Sigmoid colon (tissue), 4 donors: ENCODE measurements around the gene PRKCA.

Experiments
- CTCF ChIP-seq, 4 experiments: fragments of 450-650 bp in 3 of 4; fragments of 200-600 bp in 1 of 4; IDR thresholded peaks; one replicate each; pipeline ENCODE4 v1.5.1; 2016 to 2019; ENCODE audit warnings: antibody characterized with exemption in 4 of 4, mild to moderate bottlenecking in 3 of 4, moderate library complexity in 2 of 4
- EP300 ChIP-seq, 4 donors: sonication (generic); formaldehyde crosslinking; IDR thresholded peaks; one replicate each; pipeline ENCODE4 v1.6.1; 2017; ENCODE audit warnings: antibody characterized with exemption in 4 of 4

DNA sequence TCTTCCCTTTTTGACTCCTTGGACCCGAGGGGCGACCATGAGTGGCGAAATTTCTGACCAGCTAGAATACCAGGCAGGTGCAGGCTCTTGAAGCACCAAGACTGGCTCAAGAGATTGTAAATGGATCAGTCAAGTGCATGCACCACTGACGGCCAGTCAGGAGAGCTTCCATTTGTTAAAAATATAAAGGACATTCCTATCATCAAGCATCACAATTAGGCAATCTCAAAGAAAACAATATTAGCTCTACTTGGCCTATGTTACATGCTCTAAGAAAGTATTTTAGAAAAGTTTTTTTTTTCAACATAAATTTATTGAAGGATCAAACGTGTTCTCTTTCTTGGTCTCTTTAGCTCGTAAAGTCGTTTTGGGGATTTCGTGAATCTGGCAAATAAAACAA is 1.5 kb upstream of the PRKCA start:
- TF ChIP-seq CTCF (IDR thresholded peaks at IDR 0.05) (no peak), EP300 (IDR thresholded peaks at IDR 0.05) (no peak)
